HepG2 (cell line): ENCODE measurements around the gene PUM1.

Source experiments
- CC2D1A ChIP-seq: sonication (generic); formaldehyde crosslinking; IDR thresholded peaks from 2 replicates; pipeline ENCODE4 v1.8.1; 2023; ENCODE audit warnings: mild to moderate bottlenecking, missing genetic modification reagents
- CHD2 ChIP-seq: IDR thresholded peaks from 2 replicates; pipeline ENCODE4 v1.6.1; 2011; ENCODE audit warnings: low read depth, low read length, improper control_type of control experiment
- CREB1 ChIP-seq, 2 experiments: fragments of 450-650 bp in 1 of 2; IDR thresholded peaks; 2 replicates each; pipeline ENCODE4 v1.6.1; 2016 to 2017; ENCODE audit warnings: control low read depth in 1 of 2, mild to moderate bottlenecking in 1 of 2, missing compliant biosample characterization in 1 of 2, missing genetic modification characterization in 1 of 2
- KDM2A ChIP-seq: sonication (generic); formaldehyde crosslinking; IDR thresholded peaks from 2 replicates; pipeline ENCODE4 v1.4.0; 2020; ENCODE audit warnings: low read depth, missing genetic modification reagents, borderline replicate concordance
- MEIS2 ChIP-seq: sonication (generic); formaldehyde crosslinking; IDR thresholded peaks from 2 replicates; pipeline ENCODE4 v1.9.0; 2021; ENCODE audit warnings: mild to moderate bottlenecking, missing genetic modification reagents
- PHB2 ChIP-seq: fragments of 450-650 bp; IDR thresholded peaks from 2 replicates; pipeline ENCODE4 v1.6.1; 2018; ENCODE audit not compliant: partially characterized antibody
- PITX1 ChIP-seq: sonication (generic); formaldehyde crosslinking; IDR thresholded peaks from 2 replicates; pipeline ENCODE4 v1.5.1; 2020; ENCODE audit warnings: mild to moderate bottlenecking, missing genetic modification reagents
- POLR2AphosphoS2 ChIP-seq: IDR thresholded peaks from 2 replicates; pipeline ENCODE4 v1.6.1; 2011; ENCODE audit warnings: low read depth, low read length, improper control_type of control experiment
- RAD21 ChIP-seq: fragments of 450-650 bp; formaldehyde crosslinking; IDR thresholded peaks from 2 replicates; pipeline ENCODE4 v1.5.0; 2020; ENCODE audit warnings: mild to moderate bottlenecking
- TAF1 ChIP-seq: sonication (generic); formaldehyde crosslinking; IDR thresholded peaks from 2 replicates; pipeline ENCODE4 v1.4.0; 2020; ENCODE audit warnings: missing genetic modification reagents
- TARDBP ChIP-seq: sonication (generic); formaldehyde crosslinking; IDR thresholded peaks from 2 replicates; pipeline ENCODE4 v1.8.0; 2022; ENCODE audit warnings: mild to moderate bottlenecking, missing genetic modification reagents
- ZNF629 ChIP-seq: sonication (generic); formaldehyde crosslinking; conservative IDR thresholded peaks from 2 replicates; pipeline ENCODE4 v1.5.0; 2020; ENCODE audit warnings: missing genetic modification reagents
- TF ChIP-seq, protein P1 (sequence below): sonication (generic); formaldehyde crosslinking; IDR thresholded peaks from 2 replicates; pipeline ENCODE4 v1.4.0; 2020; ENCODE audit warnings: missing genetic modification reagents, borderline replicate concordance
- TF ChIP-seq, protein P2 (sequence below): sonication (generic); formaldehyde crosslinking; IDR thresholded peaks from 2 replicates; pipeline ENCODE4 v1.5.1; 2020; ENCODE audit warnings: mild to moderate bottlenecking, moderate library complexity, missing genetic modification reagents

DNA sequence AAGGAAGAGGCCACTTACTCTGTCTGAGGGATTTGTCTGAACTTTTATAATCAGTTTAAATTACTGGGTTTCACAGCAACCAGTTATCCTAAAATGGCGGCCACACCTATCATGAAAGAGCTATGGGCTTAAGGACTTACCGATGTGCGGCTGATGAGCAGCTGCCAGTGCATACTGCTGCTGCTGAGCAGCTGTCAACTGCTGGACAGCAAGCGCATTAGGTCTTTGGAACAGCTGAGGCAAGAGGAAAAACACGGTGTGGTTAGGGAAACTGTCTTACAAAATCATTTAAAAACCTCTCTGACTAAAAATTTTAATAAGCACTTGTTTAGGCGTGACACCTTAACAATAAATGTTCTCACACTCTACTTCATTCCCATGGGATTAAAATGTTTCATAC, 84.3 kb downstream of the PUM1 start:
- TF ChIP-seq CC2D1A (no peak), CHD2 (no peak), PHB2 (no peak), TAF1 (CRISPR knock-in tag) (no peak), CREB1 (IDR thresholded peaks at IDR 0.05) (no peak), CREB1 (CRISPR knock-in tag; IDR thresholded peaks at IDR 0.05) (no peak), TARDBP (no peak), MEIS2 (CRISPR knock-in tag) (no peak), PITX1 (CRISPR knock-in tag) (no peak), KDM2A (CRISPR knock-in tag) (no peak), POLR2AphosphoS2 (no peak), ZNF629 (CRISPR knock-in tag) (no peak), RAD21 (CRISPR knock-in tag) (no peak)
- TF ChIP-seq, protein P1, sequence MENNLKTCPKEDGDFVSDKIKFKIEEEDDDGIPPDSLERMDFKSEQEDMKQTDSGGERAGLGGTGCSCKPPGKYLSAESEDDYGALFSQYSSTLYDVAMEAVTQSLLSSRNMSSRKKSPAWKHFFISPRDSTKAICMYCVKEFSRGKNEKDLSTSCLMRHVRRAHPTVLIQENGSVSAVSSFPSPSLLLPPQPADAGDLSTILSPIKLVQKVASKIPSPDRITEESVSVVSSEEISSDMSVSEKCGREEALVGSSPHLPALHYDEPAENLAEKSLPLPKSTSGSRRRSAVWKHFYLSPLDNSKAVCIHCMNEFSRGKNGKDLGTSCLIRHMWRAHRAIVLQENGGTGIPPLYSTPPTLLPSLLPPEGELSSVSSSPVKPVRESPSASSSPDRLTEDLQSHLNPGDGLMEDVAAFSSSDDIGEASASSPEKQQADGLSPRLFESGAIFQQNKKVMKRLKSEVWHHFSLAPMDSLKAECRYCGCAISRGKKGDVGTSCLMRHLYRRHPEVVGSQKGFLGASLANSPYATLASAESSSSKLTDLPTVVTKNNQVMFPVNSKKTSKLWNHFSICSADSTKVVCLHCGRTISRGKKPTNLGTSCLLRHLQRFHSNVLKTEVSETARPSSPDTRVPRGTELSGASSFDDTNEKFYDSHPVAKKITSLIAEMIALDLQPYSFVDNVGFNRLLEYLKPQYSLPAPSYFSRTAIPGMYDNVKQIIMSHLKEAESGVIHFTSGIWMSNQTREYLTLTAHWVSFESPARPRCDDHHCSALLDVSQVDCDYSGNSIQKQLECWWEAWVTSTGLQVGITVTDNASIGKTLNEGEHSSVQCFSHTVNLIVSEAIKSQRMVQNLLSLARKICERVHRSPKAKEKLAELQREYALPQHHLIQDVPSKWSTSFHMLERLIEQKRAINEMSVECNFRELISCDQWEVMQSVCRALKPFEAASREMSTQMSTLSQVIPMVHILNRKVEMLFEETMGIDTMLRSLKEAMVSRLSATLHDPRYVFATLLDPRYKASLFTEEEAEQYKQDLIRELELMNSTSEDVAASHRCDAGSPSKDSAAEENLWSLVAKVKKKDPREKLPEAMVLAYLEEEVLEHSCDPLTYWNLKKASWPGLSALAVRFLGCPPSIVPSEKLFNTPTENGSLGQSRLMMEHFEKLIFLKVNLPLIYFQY: no peak
- TF ChIP-seq, protein P2, sequence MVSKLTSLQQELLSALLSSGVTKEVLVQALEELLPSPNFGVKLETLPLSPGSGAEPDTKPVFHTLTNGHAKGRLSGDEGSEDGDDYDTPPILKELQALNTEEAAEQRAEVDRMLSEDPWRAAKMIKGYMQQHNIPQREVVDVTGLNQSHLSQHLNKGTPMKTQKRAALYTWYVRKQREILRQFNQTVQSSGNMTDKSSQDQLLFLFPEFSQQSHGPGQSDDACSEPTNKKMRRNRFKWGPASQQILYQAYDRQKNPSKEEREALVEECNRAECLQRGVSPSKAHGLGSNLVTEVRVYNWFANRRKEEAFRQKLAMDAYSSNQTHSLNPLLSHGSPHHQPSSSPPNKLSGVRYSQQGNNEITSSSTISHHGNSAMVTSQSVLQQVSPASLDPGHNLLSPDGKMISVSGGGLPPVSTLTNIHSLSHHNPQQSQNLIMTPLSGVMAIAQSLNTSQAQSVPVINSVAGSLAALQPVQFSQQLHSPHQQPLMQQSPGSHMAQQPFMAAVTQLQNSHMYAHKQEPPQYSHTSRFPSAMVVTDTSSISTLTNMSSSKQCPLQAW (CRISPR knock-in tag): no peak
